Mesodermal cell (in vitro differentiated cells): ENCODE data around the gene SLC22A9.
"Not testable (repeated sequence)": the region's sequence is repeated elsewhere in the genome, so short reads cannot be mapped to it uniquely, and the experiment has no call there.

ENCODE experiments used
- H3K27ac ChIP-seq: 2 replicates; pipeline ENCODE4 v1.7.0; 2013; ENCODE audit warnings: mild to moderate bottlenecking, low read depth, low read length, moderate library complexity; ENCODE audit not compliant: severe bottlenecking
- H3K36me3 ChIP-seq: 2 replicates; pipeline ENCODE4 v1.7.1; 2013; ENCODE audit warnings: mild to moderate bottlenecking, low read length, moderate library complexity; ENCODE audit not compliant: control insufficient read depth, insufficient read depth
- H3K4me1 ChIP-seq: one replicate; pipeline ENCODE4 v1.7.1; 2013; ENCODE audit warnings: mild to moderate bottlenecking, low read length; ENCODE audit not compliant: insufficient read depth, control insufficient read depth, poor library complexity, severe bottlenecking
- H3K4me3 ChIP-seq: 2 replicates; pipeline ENCODE4 v1.7.0; 2013; ENCODE audit warnings: low read length, control low read depth, mild to moderate bottlenecking; ENCODE audit not compliant: insufficient read depth, poor library complexity, severe bottlenecking; ENCODE audit errors: extremely low read depth
- H3K9me3 ChIP-seq: 2 replicates; pipeline ENCODE4 v1.7.1; 2013; ENCODE audit warnings: mild to moderate bottlenecking, low read length, moderate library complexity; ENCODE audit not compliant: control insufficient read depth
- WGBS, 2 experiments: methylation state at CpG; one replicate each; pipeline ENCODE4 v1.1.5; 2013; ENCODE audit warnings: missing lambda C conversion rate in 2 of 2; ENCODE audit not compliant: insufficient coverage in 2 of 2; 5-methylcytosine and 5-hydroxymethylcytosine counted together

Gene SLC22A9

GRCh38 chr11:63395697-63396096 lies 26.1 kb downstream of the SLC22A9 start:
- Histone ChIP-seq H3K9me3 (no peaks in the 10 kb centered on the region), H3K36me3 (no peaks in the 10 kb centered on the region), H3K4me3 (no peak overlapping the region), H3K27ac (no peak overlapping the region), H3K4me1 (no peaks in the 10 kb centered on the region)
- WGBS, 2 experiments = 80 to 90% methylated on average over 1 of the region's 1 CpG

GRCh38 chr11:63404161-63404935 lies 34.8 kb downstream of the SLC22A9 start:
- Histone ChIP-seq H3K4me1 (no peaks in the 10 kb centered on the region), H3K27ac (no peak overlapping the region), H3K9me3 (no peaks in the 10 kb centered on the region), H3K36me3 (no peaks in the 10 kb centered on the region), H3K4me3 (no peak overlapping the region)
- WGBS, 2 experiments = 86 to 95% methylated on average over 2 of the region's 5 CpGs

GRCh38 chr11:63405114-63405513 lies 35.5 kb downstream of the SLC22A9 start:
- Histone ChIP-seq H3K9me3 (no peaks in the 10 kb centered on the region), H3K4me1 (no peaks in the 10 kb centered on the region), H3K27ac (no peak overlapping the region), H3K4me3 (no peak overlapping the region), H3K36me3 (no peaks in the 10 kb centered on the region)
- WGBS, 2 experiments = no CpG with 5 or more reads among the region's 3 CpGs

- Histone ChIP-seq H3K4me1 (no peaks in the 10 kb centered on the region), H3K27ac (no peak overlapping the region), H3K36me3 (no peaks in the 10 kb centered on the region), H3K9me3 (no peaks in the 10 kb centered on the region), H3K4me3 (no peak overlapping the region)
- WGBS, 2 experiments = 100% methylated on average over 2 of the region's 2 CpGs
These were observed 36.9 kb downstream of the SLC22A9 start for GRCh38 chr11:63406458-63406857.

GRCh38 chr11:63417174-63417852 lies 47.7 kb downstream of the SLC22A9 start:
- Histone ChIP-seq H3K4me1 (no peaks in the 10 kb centered on the region), H3K36me3 (no peaks in the 10 kb centered on the region), H3K4me3 (no peak overlapping the region), H3K9me3 (no peaks in the 10 kb centered on the region), H3K27ac (no peak overlapping the region)
- 67 to 75% methylated on average over 1 to 2 of the region's 2 CpGs for WGBS, 2 experiments

- no peaks in the 10 kb centered on the region for H3K4me1 ChIP-seq
- H3K36me3 ChIP-seq = no peaks in the 10 kb centered on the region
- no peak overlapping the region for H3K27ac ChIP-seq
- H3K4me3 ChIP-seq = no peak overlapping the region
- WGBS, 2 experiments = 95 to 100% methylated on average over 2 of the region's 2 CpGs
- no peaks in the 10 kb centered on the region for H3K9me3 ChIP-seq
These were observed 58.5 kb downstream of the SLC22A9 start for GRCh38 chr11:63427971-63428508.

- H3K9me3 ChIP-seq, H3K4me3 ChIP-seq, H3K36me3 ChIP-seq, H3K27ac ChIP-seq, H3K4me1 ChIP-seq: not testable (repeated sequence)
- WGBS, 2 experiments = 44 to 57% methylated on average over 1 of the region's 2 CpGs
These were observed 61.1 kb downstream of the SLC22A9 start for GRCh38 chr11:63430731-63431130.

- not testable (repeated sequence) for H3K27ac ChIP-seq, H3K4me1 ChIP-seq, H3K4me3 ChIP-seq, H3K36me3 ChIP-seq, H3K9me3 ChIP-seq
- 94 to 96% methylated on average over 5 to 10 of the region's 22 CpGs for WGBS, 2 experiments
These were observed 65.8 kb downstream of the SLC22A9 start for GRCh38 chr11:63435351-63435750.

GRCh38 chr11:63435831-63436230 lies 66.2 kb downstream of the SLC22A9 start:
- 21% methylated on average over 2 of the region's 4 CpGs; no CpG with 5 or more reads in 1 of the 2 experiments for WGBS, 2 experiments
- H3K4me1 ChIP-seq, H3K27ac ChIP-seq, H3K36me3 ChIP-seq, H3K9me3 ChIP-seq, H3K4me3 ChIP-seq: not testable (repeated sequence)

- Histone ChIP-seq H3K4me3 (no peak overlapping the region), H3K27ac (no peak overlapping the region), H3K4me1 (peaks cover 3% of the 10 kb centered on the region), H3K9me3 (no peaks in the 10 kb centered on the region), H3K36me3 (no peaks in the 10 kb centered on the region)
- WGBS, 2 experiments = 83% methylated on average over 1 of the region's 1 CpG; no CpG with 5 or more reads in 1 of the 2 experiments
These were observed 74.1 kb downstream of the SLC22A9 start for GRCh38 chr11:63443714-63444113.

- 92 to 100% methylated on average over 1 of the region's 2 CpGs for WGBS, 2 experiments
- Histone ChIP-seq H3K36me3 (no peaks in the 10 kb centered on the region), H3K4me1 (peaks cover 3% of the 10 kb centered on the region), H3K4me3 (no peak overlapping the region), H3K27ac (no peak overlapping the region), H3K9me3 (no peaks in the 10 kb centered on the region)
These were observed 74.6 kb downstream of the SLC22A9 start for GRCh38 chr11:63444160-63444559.
